Neuron (in vitro differentiated cells): ENCODE results near the gene ABHD8.

ENCODE experiments used
- H2AFZ ChIP-seq: one replicate; pipeline ENCODE4 v1.6.1; 2013; ENCODE audit warnings: low read depth, mild to moderate bottlenecking, inconsistent platforms, low read length, moderate library complexity
- H3K27me3 ChIP-seq: one replicate; pipeline ENCODE4 v1.6.1; 2013; ENCODE audit warnings: low read length; ENCODE audit not compliant: insufficient read depth
- H3K36me3 ChIP-seq: one replicate; pipeline ENCODE4 v1.6.1; 2013; ENCODE audit warnings: low read length; ENCODE audit not compliant: insufficient read depth
- H3K4me1 ChIP-seq: one replicate; pipeline ENCODE4 v1.6.1; 2013; ENCODE audit warnings: low read length; ENCODE audit not compliant: insufficient read depth
- H3K4me3 ChIP-seq: 2 replicates; pipeline ENCODE4 v1.5.1; 2013; ENCODE audit warnings: mild to moderate bottlenecking, low read length, moderate library complexity
- H3K9me3 ChIP-seq: one replicate; pipeline ENCODE4 v1.6.1; 2013; ENCODE audit warnings: low read length

ABHD8 gene

GRCh38 chr19:17321655-17322489 is 18.6 kb upstream of the ABHD8 start:
- Histone ChIP-seq H3K36me3 (peaks cover 50% of the 10 kb centered on the region), H3K4me3 (no peak overlapping the region), H3K4me1 (no peaks in the 10 kb centered on the region), H3K27me3 (no peaks in the 10 kb centered on the region), H2AFZ (no peak overlapping the region), H3K9me3 (no peaks in the 10 kb centered on the region)

- Histone ChIP-seq H3K27me3 (no peaks in the 10 kb centered on the region), H3K36me3 (peaks cover 48% of the 10 kb centered on the region), H2AFZ (no peak overlapping the region), H3K4me3 (no peak overlapping the region), H3K9me3 (no peaks in the 10 kb centered on the region), H3K4me1 (no peaks in the 10 kb centered on the region)
Measured at GRCh38 chr19:17320435-17320834, 17.2 kb upstream of the ABHD8 start.

- Histone ChIP-seq H3K4me3 (no peak overlapping the region), H3K4me1 (no peaks in the 10 kb centered on the region), H2AFZ (no peak overlapping the region), H3K27me3 (no peaks in the 10 kb centered on the region), H3K36me3 (peaks cover 45% of the 10 kb centered on the region), H3K9me3 (no peaks in the 10 kb centered on the region)
Measured at GRCh38 chr19:17319473-17320238, 16.4 kb upstream of the ABHD8 start.

- Histone ChIP-seq H3K9me3 (no peaks in the 10 kb centered on the region), H3K36me3 (peaks cover 45% of the 10 kb centered on the region), H3K27me3 (no peaks in the 10 kb centered on the region)
Measured at GRCh38 chr19:17318966-17319365, 15.7 kb upstream of the ABHD8 start.

GRCh38 chr19:17314007-17314593 is 10.9 kb upstream of the ABHD8 start:
- no peak overlapping the region for H2AFZ ChIP-seq
- no peak overlapping the region for H3K4me3 ChIP-seq
- no peaks in the 10 kb centered on the region for H3K27me3 ChIP-seq
- peaks cover 28% of the 10 kb centered on the region for H3K36me3 ChIP-seq
- no peaks in the 10 kb centered on the region for H3K9me3 ChIP-seq
- H3K4me1 ChIP-seq = peaks cover 12% of the 10 kb centered on the region

More at GRCh38 chr19:17318966-17319365, 15.7 kb upstream of the ABHD8 start:
- no peak overlapping the region for H2AFZ ChIP-seq
- no peaks in the 10 kb centered on the region for H3K4me1 ChIP-seq
- H3K4me3 ChIP-seq = no peak overlapping the region

- Histone ChIP-seq H3K36me3 (peaks cover 26% of the 10 kb centered on the region), H3K4me3 (no peak overlapping the region)
Measured at GRCh38 chr19:17312189-17313113, 9.2 kb upstream of the ABHD8 start.

GRCh38 chr19:17311455-17312188 is 8.4 kb upstream of the ABHD8 start:
- Histone ChIP-seq H3K36me3 (peaks cover 24% of the 10 kb centered on the region), H3K27me3 (no peaks in the 10 kb centered on the region), H3K9me3 (no peaks in the 10 kb centered on the region), H3K4me1 (peaks cover 15% of the 10 kb centered on the region), H3K4me3 (no peak overlapping the region), H2AFZ (no peak overlapping the region)

More at GRCh38 chr19:17312189-17313113, 9.2 kb upstream of the ABHD8 start:
- H3K9me3 ChIP-seq = no peaks in the 10 kb centered on the region
- peaks cover 12% of the 10 kb centered on the region for H3K4me1 ChIP-seq
- H2AFZ ChIP-seq = no peak overlapping the region
- H3K27me3 ChIP-seq = no peaks in the 10 kb centered on the region

- Histone ChIP-seq H3K9me3 (no peaks in the 10 kb centered on the region), H3K4me1 (peaks cover 21% of the 10 kb centered on the region), H2AFZ (peak overlapping the region; percentile 41), H3K27me3 (no peaks in the 10 kb centered on the region), H3K4me3 (peak overlapping the region; percentile 73), H3K36me3 (peaks cover 16% of the 10 kb centered on the region)
Measured at GRCh38 chr19:17309965-17310461, 6.8 kb upstream of the ABHD8 start.

- Histone ChIP-seq H3K36me3 (peaks cover 11% of the 10 kb centered on the region), H3K4me1 (peaks cover 21% of the 10 kb centered on the region), H2AFZ (peak within 1 kb of the TSS; percentile 41), H3K9me3 (no peaks in the 10 kb centered on the region), H3K27me3 (no peaks in the 10 kb centered on the region), H3K4me3 (peak within 1 kb of the TSS; percentile 73)
Measured at GRCh38 chr19:17309198-17309964, 6.2 kb upstream of the ABHD8 start, which contains the start of gene DDA1. Gene DDA1 (plus strand): TSS chr19:17309563. CDS start chr19:17309655, 92 bp downstream.

GRCh38 chr19:17307876-17308377 is 4.7 kb upstream of the ABHD8 start:
- H3K9me3 ChIP-seq = no peaks in the 10 kb centered on the region
- H3K36me3 ChIP-seq = peaks cover 4% of the 10 kb centered on the region
- peaks cover 26% of the 10 kb centered on the region for H3K4me1 ChIP-seq
- no peaks in the 10 kb centered on the region for H3K27me3 ChIP-seq
- H3K4me3 ChIP-seq = no peak overlapping the region
- H2AFZ ChIP-seq = no peak overlapping the region

- no peaks in the 10 kb centered on the region for H3K36me3 ChIP-seq
- peaks cover 24% of the 10 kb centered on the region for H3K4me1 ChIP-seq
- H3K27me3 ChIP-seq = no peaks in the 10 kb centered on the region
- H3K4me3 ChIP-seq = peak overlapping the region; percentile 80
- peak overlapping the region; percentile 85 for H2AFZ ChIP-seq
- no peaks in the 10 kb centered on the region for H3K9me3 ChIP-seq
Measured at GRCh38 chr19:17306285-17306714, 3.1 kb upstream of the ABHD8 start.
